GM23338 (cell line): ENCODE results near the gene SORCS2.

Experiments used
- CREB1 ChIP-seq: fragments of 250-450 bp; sonication (Bioruptor Pico); IDR thresholded peaks from 2 replicates; pipeline ENCODE4 v1.5.0; 2020; ENCODE audit warnings: low read depth, mild to moderate bottlenecking, moderate library complexity
- CTCF ChIP-seq, 2 experiments: fragments of 200-600 bp in 1 of 2; sonication (generic) in 1 of 2; conservative IDR thresholded peaks; 2 replicates each; pipeline versions ENCODE4 v1.5.1 to v1.6.1; 2016 to 2017; ENCODE audit warnings: antibody characterized with exemption in 2 of 2, low read depth in 2 of 2, mild to moderate bottlenecking in 2 of 2, moderate library complexity in 1 of 2
- ETS1 ChIP-seq: IDR thresholded peaks from 2 replicates; pipeline ENCODE4 v1.6.1; 2016; ENCODE audit warnings: antibody characterized with exemption
- EZH2 ChIP-seq: fragments of 200-600 bp; sonication (generic); IDR thresholded peaks from one replicate; pipeline ENCODE4 v1.8.0; 2017; ENCODE audit warnings: antibody characterized with exemption, mild to moderate bottlenecking, low read depth; ENCODE audit not compliant: unreplicated experiment
- EZH2phosphoT487 ChIP-seq: fragments of 200-600 bp; sonication (generic); IDR thresholded peaks from one replicate; pipeline ENCODE4 v1.8.1; 2018; ENCODE audit warnings: antibody characterized with exemption; ENCODE audit not compliant: unreplicated experiment
- POLR2AphosphoS5 ChIP-seq: IDR thresholded peaks from 2 replicates; pipeline ENCODE4 v1.6.1; 2016; ENCODE audit warnings: antibody characterized with exemption, low read depth
- REST ChIP-seq: IDR thresholded peaks from one replicate; pipeline ENCODE4 v1.6.1; 2018; ENCODE audit warnings: antibody characterized with exemption; ENCODE audit not compliant: unreplicated experiment
- STAT1 ChIP-seq: IDR thresholded peaks from one replicate; pipeline ENCODE4 v1.6.1; 2016; ENCODE audit warnings: antibody characterized with exemption; ENCODE audit not compliant: unreplicated experiment
- ZNF331 ChIP-seq: fragments of 250-450 bp; sonication (Bioruptor Pico); IDR thresholded peaks from 2 replicates; pipeline ENCODE4 v1.5.0; 2020; ENCODE audit warnings: low read depth, mild to moderate bottlenecking, moderate library complexity

GRCh38 chr4:7354927-7355326, 162.6 kb downstream of the SORCS2 start:
- no peak for TF ChIP-seq POLR2AphosphoS5
- no peak for TF ChIP-seq CTCF (conservative IDR thresholded peaks at IDR 0.05; ENCODE audit: low read depth in 2 of 2)
- no peak for TF ChIP-seq EZH2
- no peak for TF ChIP-seq ETS1
- no peak for TF ChIP-seq EZH2phosphoT487
- TF ChIP-seq ZNF331 (CRISPR knock-in tag): no peak
- no peak for TF ChIP-seq REST
- no peak for TF ChIP-seq STAT1
- no peak for TF ChIP-seq CREB1
